A549 treated with Hydrocortisone at 1 μM for 4 hours (cell line): ENCODE measurements around the gene NAV3. TPM values are rescaled to one million over a fixed set of nuclear protein-coding genes. Genes with fewer than 3 reads are reported as not detected.

Experiments
- total RNA-seq: library from RNA; stranded (reverse); fragments of 200-300 nt; extraction: Qiagen RNA extraction; gene quantifications from 5 replicates; pipeline ENCODE4 v1.2.3, GENCODE V29; 2022

The NAV3 gene
- 5.8 to 8.1 TPM (median 7.5 TPM) in 5 replicates for total RNA-seq

GRCh38 chr12:77830583-77831351 lies at the start of gene NAV3:
NAV3 (plus strand) TSS chr12:77830894; CDS start chr12:77831462, 568 bp downstream.

